Measurements from ENCODE around the gene LHX6.

LHX6 gene

DNA sequence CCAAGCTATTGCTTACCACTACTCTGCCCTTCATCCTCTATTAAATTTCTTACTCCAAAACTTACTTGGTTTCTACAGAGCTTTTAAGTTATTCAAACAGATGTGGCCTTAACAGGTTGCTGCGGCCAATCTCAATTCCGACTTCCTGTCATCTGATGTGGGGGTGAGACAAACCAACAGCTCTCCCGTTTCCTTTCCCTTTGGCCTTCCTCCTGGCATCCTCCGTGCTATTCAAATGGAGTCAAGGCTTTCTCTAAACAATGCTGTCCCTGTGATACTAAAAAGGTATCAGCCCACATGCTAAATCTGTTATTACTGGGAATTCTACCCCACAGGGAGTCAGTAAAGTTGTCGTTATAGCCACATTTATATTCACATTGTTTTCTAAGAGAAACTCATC is 24.0 kb upstream of the LHX6 start:
- TF ChIP-seq ZFX (IDR thresholded peaks at IDR 0.05), result no peak
- TF ChIP-seq, protein P1, sequence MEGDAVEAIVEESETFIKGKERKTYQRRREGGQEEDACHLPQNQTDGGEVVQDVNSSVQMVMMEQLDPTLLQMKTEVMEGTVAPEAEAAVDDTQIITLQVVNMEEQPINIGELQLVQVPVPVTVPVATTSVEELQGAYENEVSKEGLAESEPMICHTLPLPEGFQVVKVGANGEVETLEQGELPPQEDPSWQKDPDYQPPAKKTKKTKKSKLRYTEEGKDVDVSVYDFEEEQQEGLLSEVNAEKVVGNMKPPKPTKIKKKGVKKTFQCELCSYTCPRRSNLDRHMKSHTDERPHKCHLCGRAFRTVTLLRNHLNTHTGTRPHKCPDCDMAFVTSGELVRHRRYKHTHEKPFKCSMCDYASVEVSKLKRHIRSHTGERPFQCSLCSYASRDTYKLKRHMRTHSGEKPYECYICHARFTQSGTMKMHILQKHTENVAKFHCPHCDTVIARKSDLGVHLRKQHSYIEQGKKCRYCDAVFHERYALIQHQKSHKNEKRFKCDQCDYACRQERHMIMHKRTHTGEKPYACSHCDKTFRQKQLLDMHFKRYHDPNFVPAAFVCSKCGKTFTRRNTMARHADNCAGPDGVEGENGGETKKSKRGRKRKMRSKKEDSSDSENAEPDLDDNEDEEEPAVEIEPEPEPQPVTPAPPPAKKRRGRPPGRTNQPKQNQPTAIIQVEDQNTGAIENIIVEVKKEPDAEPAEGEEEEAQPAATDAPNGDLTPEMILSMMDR (conservative IDR thresholded peaks at IDR 0.05), result no peak
- H3K27ac ChIP-seq, result no peak overlapping the region

DNA sequence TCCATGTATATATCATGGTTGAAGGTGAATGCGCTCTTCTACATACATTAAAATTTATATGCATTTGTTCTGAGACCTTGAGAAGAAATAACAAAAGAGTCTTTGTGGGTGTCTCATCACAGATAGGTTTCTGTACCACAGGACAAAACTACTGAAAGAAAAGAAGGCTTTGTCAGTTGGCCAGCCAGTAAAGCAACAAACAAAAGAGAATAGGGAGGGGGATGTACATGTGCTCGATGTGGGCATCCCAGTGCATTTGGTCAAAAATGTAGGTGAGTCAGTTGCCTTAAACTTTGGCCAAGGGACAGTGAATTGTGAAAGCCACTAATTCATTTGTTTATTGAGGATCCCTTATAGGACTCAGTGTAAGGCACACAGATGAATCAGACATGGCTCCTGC is 22.6 kb upstream of the LHX6 start:
- no peak overlapping the region for H3K27ac ChIP-seq
- TF ChIP-seq, protein P1 (conservative IDR thresholded peaks at IDR 0.05), result no peak
- no peak for TF ChIP-seq ZFX (IDR thresholded peaks at IDR 0.05)

DNA sequence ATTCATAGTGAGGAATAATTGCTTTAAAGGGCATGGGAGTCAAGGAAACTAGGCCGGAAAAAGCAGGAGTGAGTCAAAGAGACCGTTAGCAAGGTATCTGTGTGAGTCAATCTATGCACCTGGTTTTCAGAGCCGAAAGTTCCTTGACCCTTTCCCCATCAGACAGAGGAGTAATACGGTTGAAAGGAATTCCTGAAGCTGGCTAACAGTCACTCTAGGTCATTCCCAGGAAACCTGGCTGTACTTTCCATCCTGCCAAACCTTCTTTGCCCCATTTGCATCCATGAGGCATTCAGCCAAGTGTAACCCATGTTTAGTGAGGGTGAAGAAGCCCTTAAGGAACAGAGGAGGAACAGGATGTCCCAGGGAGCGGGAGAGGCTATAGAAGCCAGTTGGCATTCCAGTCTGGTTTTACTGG is 19.7 kb upstream of the LHX6 start:
- H3K27ac ChIP-seq, result peak overlapping the region; percentile 66; the same call in 1 of the 2 replicates
- TF ChIP-seq ZFX (IDR thresholded peaks at IDR 0.05), result no peak
- TF ChIP-seq, protein P1 (conservative IDR thresholded peaks at IDR 0.05), result no peak

DNA sequence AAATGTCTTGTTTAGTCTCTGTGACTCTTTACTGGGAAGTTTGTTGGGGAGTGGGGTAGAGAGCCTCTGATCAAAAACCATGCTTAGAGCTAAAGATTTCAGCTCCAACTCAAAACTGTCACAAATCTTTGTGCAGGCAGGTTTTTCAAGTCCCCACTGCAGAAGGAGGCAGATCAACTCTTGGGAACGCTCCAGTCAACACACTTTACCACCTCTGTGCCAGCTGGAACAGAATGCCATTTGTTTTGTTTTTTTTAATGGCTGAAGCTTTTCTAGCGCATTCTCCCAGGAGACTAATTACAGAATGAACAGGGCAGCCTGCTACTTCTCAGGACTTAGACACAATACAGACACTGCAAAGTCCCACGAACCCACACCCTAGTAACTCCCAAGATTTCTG is 17.9 kb upstream of the LHX6 start:
- TF ChIP-seq, protein P1 (conservative IDR thresholded peaks at IDR 0.05), result no peak
- TF ChIP-seq ZFX (IDR thresholded peaks at IDR 0.05), result no peak
- H3K27ac ChIP-seq, result peak overlapping the region; percentile 66; the same call in 1 of the 2 replicates

DNA sequence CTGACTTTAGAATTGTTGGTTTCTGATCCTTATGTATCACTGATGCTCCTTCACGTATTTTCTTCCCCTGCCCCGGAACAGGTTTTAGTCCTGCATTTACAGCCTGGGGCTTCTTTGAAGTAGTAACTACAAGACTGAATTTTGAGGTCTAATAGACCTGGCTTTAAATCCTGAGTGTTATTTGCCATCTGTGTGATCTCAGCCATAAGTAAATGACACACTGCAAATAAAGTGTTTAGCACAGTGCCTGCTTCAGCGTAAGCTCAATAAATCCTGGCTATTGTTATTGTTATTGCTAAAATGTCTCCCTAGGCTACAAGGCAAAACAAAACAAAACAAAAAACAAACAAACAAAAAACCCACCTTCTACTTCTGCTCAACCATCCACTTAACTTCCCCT is 15.6 kb upstream of the LHX6 start:
- no peak overlapping the region for H3K27ac ChIP-seq
- TF ChIP-seq, protein P1 (conservative IDR thresholded peaks at IDR 0.05), result no peak
- no peak for TF ChIP-seq ZFX (IDR thresholded peaks at IDR 0.05)

DNA sequence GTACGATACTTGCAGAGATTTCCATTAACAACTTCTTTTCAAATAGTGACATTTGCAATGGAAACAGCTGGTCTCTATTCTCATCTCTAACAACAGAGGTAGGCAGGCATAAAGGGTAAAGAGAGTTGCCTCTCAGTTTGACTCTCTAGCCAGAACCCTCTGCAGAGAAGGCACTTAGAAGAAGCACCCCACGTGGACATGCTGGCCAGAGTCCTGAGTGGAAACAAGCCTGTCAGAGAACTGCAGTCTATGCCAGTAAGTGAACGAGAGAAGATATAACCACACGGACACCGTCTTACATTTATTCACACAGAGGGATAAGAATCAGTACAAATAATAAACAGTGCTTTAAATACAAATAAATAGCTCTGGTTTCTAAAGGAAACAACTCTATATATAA is 11.0 kb upstream of the LHX6 start:
- TF ChIP-seq, protein P1 (conservative IDR thresholded peaks at IDR 0.05), result no peak
- no peak for TF ChIP-seq ZFX (IDR thresholded peaks at IDR 0.05)
- H3K27ac ChIP-seq, result no peak overlapping the region

DNA sequence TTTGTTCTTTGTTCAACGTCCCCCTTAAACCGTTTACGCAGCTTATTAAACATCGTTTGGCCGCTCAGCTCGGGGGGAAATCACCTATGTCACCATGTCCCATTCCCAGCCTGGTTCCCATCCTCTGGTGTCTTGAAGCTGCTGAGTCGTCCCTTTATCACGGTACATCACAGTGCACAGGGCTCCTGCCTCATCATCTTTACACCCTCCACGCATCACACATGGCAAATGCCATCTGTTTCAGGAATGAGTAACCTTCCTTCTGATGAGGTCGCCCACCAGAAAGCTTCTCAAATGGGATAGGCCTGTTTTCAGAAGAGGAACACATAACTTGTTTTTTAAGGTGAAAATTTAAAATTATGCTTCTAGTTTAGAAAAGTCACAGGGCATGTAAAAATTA is 7.9 kb upstream of the LHX6 start:
- no peak for TF ChIP-seq ZFX (IDR thresholded peaks at IDR 0.05)
- TF ChIP-seq, protein P1 (conservative IDR thresholded peaks at IDR 0.05), result no peak
- no peak overlapping the region for H3K27ac ChIP-seq
